AG08395 (cell line): Measurements from ENCODE around the gene LRRC8C.

Experiments
- DNase-seq: peaks from one replicate; pipeline ENCODE4 v3.0.0; 2012; ENCODE audit warnings: mixed read lengths, low spot score

LRRC8C gene

GRCh38 chr1:89633800-89634625 is 1.1 kb downstream of the LRRC8C start:
- peak; percentile 37 for DNase-seq

GRCh38 chr1:89635825-89636815 is 3.2 kb downstream of the LRRC8C start:
- no peak for DNase-seq

- no peak for DNase-seq
Observed at GRCh38 chr1:89637496-89637895, 4.6 kb downstream of the LRRC8C start.

- no peak for DNase-seq
Observed at GRCh38 chr1:89640440-89640839, 7.5 kb downstream of the LRRC8C start.

GRCh38 chr1:89641781-89642180 is 8.9 kb downstream of the LRRC8C start:
- no peak for DNase-seq

- no peak for DNase-seq
Observed at GRCh38 chr1:89643577-89643976, 10.7 kb downstream of the LRRC8C start.

- no peak for DNase-seq
Observed at GRCh38 chr1:89644119-89644814, 11.3 kb downstream of the LRRC8C start.

- no peak for DNase-seq
Observed at GRCh38 chr1:89646259-89646658, 13.3 kb downstream of the LRRC8C start.

- no peak for DNase-seq
Observed at GRCh38 chr1:89649783-89650182, 16.9 kb downstream of the LRRC8C start.

- DNase-seq, result no peak
Observed at GRCh38 chr1:89652373-89652772, 19.5 kb downstream of the LRRC8C start.

GRCh38 chr1:89657886-89658285 is 25.0 kb downstream of the LRRC8C start:
- DNase-seq, result no peak

GRCh38 chr1:89659322-89660081 is 26.6 kb downstream of the LRRC8C start:
- DNase-seq, result no peak

- DNase-seq, result peak; percentile 56
Observed at GRCh38 chr1:89660224-89661061, 27.5 kb downstream of the LRRC8C start.

GRCh38 chr1:89665941-89666340 is 33.0 kb downstream of the LRRC8C start:
- DNase-seq, result no peak

- DNase-seq, result no peak
Observed at GRCh38 chr1:89666640-89667039, 33.7 kb downstream of the LRRC8C start.

GRCh38 chr1:89667691-89668090 is 34.8 kb downstream of the LRRC8C start:
- DNase-seq, result no peak

- no peak for DNase-seq
Observed at GRCh38 chr1:89668961-89669360, 36.0 kb downstream of the LRRC8C start.

- no peak for DNase-seq
Observed at GRCh38 chr1:89669441-89669840, 36.5 kb downstream of the LRRC8C start.

- DNase-seq, result no peak
Observed at GRCh38 chr1:89670163-89670562, 37.2 kb downstream of the LRRC8C start.

- no peak for DNase-seq
Observed at GRCh38 chr1:89670711-89671110, 37.8 kb downstream of the LRRC8C start.
